ENCODE measurements around the gene GPR108.
"Not testable (repeated sequence)": the region's sequence is repeated elsewhere in the genome, so short reads cannot be mapped to it uniquely, and the experiment has no call there.

The GPR108 gene

DNA sequence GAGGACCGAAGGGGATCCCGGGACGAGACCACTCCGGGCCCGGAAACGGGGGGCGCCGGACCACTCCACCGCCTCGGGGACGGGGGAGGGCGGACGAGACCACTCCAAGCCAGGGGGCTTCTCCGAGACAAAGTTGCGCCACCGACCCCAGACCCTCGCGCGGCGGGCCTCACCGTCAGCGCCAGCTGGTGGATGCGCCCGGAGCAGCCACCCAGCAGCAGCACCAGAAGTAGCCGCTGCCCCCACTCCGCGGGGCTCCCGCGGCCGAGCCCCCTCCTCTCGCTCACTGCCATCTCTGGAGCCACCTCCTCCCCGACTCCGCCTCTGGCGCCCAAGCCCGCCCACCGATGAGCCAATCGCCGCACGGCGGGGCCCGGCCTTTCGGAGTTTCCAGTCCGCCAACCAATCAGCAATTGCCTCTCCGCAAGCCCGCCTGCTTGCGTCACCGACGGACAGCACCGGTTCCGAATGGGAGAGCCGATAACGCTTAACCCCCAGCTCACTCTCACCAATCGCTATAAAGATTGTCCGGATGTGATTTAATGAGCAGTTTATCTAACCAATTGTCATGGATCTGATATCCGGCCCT lies at the start of gene GPR108:
Gene GPR108 (minus strand): TSS at position 297 of the 589 bp plus-strand sequence. CDS start 4 bp downstream, at position 293.
- peak; percentile 97 for DNase-seq (ENCODE audit: low spot score)

DNA sequence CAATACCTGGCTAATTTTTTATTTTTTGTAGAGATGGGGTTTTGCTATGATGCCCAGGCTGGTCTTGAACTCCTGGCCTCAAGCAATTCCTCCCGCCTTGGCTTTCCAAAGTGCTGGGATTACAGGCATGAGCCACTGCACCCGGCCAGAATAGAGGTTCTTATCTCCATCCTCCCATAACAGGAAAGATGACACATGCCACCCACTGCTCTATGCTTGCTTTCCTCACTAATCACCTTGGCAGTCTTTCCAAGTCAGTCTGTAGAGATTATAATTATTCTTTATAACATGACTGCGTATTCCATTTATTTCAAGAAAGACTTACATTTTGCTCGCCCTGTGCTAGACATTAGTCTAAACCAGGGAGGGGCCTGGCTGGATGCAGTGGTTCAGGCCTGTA lies 41.8 kb upstream of the GPR108 start:
- no peak for DNase-seq (ENCODE audit: low spot score)

DNA sequence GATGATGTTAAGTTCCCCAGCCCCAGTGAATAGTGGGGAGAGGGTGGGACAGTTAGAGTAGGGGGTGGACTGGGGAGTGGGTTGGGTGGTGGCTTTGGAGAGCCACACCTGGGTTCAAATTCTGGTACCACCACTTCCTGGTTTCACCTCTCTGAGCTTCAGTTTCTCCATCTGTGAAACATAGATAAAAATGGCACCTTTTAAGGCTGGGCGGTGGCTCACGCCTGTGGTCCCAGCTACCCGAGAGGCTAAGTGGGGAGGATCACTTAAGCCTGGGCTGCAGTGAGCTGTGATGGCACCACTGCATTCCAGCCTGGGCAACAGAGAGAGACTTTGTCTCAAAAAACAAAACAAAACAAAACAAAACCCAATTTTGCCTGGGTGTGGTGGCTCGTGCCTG lies 41.0 kb upstream of the GPR108 start:
- DNase-seq (ENCODE audit: low spot score), result no peak

DNA sequence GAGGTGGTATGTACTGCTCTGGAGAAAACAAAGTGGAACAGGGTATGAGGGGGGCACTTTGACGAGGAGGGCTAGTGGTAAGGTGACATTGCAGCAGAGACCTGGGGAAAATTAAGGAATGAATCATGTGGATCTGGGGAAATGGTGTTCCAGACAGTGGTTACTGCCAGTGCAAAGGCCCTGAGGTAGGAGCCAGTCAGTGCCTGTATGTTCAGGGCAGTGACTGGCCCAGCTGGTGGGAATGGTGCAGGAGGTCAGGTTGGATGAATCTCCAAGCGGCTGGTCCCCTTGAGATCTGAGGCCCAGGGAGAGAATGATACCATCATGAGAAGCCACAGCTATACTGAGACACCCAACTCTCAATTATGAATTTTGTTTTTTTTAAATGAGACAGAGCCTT lies 40.1 kb upstream of the GPR108 start:
- no peak for DNase-seq (ENCODE audit: low spot score)

DNA sequence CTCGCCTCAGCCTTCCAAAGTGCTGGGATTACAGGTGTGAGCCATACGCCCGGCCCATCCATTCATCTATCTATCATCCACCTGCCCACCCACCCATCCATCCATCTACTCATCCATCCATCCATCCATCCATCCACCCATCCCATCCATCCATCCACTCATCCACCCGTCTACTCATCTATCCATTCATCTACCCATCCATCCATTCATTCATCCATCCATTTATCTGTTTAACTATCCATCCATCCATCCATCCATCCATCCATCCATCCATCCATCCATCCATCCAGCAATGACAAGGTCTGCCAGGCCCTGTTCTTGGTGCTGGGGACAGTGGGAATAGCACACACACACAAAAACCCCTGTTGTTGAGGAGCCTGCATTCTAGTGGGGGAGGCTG lies 39.6 kb upstream of the GPR108 start:
- no peak for DNase-seq (ENCODE audit: low spot score)

DNA sequence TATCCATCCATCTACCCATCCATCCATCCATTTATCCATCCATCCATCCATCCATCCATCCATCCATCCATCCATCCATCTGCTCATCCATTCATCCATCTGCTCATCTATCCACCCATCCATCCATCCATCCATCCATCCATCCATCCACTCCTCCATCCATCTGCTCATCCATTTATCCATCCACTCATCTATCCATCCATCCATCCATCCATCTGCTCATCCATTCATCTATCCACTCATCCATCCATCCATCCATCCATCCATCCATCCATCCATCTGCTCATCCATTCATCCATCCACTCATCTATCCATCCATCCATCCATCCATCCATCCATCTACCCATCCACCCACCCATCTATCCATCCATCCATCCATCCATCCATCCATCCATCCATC lies 38.7 kb upstream of the GPR108 start:
- not testable (repeated sequence) for DNase-seq (ENCODE audit: low spot score)

DNA sequence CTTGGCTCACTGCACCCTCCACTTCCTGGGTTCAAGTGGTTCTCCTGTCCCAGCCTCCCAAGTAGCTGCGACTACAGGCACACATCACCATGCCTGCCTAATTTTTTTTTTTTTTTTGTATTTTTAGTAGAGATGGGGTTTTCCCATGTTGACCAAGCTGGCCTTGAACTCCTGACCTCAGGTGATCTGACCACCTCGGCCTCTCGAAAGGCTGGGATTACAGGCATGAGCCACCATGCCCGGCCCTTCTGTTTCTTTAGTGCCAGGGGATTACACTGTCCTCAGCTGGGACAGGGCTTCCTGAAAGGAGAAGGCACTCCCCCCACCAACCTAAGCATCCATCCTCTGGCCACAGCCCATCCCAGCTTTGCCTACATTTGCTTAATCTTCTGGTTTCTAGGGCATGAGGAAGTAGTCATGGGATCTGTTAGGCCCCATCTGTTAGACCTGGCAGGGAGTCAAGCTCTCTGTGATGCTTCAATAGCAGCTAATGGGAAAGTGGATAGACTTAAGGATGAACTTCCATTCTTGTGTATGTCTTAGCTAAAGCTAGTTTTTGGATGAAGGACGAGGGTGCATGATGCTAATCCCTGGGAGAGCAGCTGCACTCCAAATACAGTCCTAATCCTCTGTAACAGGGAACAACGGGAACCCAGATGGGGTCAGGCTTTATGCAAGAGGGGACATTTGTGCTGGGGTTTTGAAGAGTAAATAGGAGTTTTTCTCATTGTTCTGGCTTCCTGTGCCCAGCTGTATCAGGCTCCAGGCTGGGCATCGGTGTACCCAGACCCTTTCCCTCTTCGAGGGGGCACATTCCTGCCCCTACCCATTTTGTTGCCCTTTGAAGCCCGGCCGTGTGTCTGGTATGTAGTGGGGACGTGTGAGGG lies 37.7 kb upstream of the GPR108 start:
- no peak for DNase-seq (ENCODE audit: low spot score)

DNA sequence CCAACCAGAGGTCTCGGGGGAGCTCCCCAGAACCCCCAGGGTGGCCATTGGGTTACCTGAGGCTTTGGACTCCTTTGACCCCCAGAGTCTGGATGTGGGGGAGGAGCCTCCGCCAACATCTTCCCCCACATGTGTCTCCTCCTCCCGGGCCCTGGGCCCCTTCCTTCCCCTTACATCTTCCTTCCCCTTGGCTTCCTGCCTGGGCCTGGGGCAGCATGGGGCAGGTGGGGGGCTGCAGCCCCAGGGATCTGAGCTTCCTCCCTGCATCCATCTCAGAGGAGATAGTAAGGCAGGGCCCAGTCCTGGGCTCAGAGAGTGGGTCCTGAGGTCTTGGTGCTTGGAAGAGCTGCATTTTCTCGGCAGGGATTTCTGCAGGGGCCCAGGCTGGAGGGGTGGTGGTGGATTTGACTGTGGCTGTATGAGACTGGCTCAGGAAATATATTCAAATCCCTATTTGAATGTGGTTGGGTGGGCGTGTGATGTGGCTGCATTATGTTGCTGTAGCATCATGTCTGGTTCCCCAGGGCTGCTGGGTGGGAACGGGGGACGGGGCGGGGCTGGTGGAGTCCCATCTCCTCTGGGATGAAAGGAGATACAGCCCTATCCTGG lies 36.0 kb upstream of the GPR108 start:
- no peak for DNase-seq (ENCODE audit: low spot score)

DNA sequence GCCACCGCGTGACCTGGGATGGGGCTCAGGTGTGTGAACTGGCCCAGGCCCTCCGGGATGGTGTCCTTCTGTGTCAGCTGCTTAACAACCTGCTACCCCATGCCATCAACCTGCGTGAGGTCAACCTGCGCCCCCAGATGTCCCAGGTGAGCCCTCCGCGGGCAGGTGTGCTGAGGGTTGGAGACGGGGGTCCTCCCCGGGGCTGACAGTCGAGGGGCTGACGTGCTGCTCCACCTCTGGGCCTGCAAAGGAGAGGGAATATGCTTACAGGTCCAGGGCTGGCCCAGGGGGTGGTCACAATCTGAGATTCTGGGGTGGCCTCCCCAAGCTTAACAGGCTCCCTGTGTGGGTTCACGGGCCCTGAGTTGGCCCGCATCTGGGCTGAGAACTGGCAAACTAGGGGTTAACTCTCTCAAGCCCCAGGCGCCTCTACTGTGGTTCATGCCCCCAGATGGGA lies 35.5 kb upstream of the GPR108 start:
- no peak for DNase-seq (ENCODE audit: low spot score)

DNA sequence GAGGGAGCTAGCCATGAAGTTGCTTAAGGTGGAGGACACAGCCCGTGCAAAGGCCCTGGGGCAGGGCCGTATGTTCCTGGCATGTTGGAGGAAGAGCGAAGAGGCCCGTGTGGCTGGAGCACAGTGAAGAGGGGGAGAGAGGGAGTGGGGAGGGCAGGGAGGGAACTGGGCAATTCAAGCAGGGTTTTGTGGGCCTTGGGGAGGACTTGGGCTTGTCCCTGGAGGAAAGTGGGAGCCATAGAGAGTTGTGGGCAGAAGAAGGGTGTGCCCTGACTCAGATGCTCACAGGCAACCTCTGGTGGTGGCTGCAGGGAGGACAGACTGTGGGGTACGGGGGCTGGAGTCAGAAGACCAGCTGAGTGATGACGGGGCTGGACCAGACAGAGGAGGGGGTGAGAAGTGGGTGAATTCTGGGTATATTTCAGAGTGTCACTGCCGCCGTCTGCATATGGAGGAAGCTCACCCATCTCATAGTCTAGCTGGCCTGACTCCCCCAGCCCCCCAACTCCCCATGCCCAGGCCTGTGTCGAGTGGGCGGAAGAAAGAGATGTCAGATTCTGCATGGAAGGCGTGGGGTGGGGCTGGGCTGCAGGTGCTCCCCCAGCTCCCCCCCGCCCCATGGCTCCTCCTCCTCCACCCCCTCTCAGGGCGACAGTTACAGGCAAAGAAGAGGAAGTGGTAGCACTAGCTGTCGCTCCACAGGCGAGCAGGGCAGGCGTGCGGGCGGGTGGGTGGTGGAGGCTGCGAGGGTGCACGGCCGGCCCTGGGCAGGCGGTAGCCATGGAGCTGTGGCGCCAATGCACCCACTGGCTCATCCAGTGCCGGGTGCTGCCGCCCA lies 34.9 kb upstream of the GPR108 start, which contains the start of gene VAV1:
Gene VAV1 (plus strand): TSS at position 681 of the 838 bp plus-strand sequence. CDS start 100 bp downstream, at position 781.
- DNase-seq (ENCODE audit: low spot score), result no peak

DNA sequence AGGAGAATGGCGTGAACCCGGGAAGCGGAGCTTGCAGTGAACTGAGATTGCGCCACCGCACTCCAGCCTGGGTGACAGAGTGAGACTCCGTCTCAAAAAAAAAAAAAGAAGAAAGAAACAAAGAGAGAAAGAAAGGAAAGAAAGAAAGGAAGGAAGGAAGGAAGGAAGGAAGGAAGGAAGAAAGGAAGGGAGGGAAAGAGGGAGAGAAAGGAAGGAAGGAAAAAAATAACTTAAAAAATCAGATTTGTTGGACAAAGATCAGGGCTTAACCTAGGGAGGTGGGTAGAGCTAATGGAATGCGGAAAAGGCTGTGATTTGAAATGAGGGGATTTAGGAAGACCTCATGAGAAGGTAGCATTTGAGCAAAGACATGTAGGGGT lies 34.3 kb upstream of the GPR108 start:
- not testable (repeated sequence) for DNase-seq (ENCODE audit: low spot score)

DNA sequence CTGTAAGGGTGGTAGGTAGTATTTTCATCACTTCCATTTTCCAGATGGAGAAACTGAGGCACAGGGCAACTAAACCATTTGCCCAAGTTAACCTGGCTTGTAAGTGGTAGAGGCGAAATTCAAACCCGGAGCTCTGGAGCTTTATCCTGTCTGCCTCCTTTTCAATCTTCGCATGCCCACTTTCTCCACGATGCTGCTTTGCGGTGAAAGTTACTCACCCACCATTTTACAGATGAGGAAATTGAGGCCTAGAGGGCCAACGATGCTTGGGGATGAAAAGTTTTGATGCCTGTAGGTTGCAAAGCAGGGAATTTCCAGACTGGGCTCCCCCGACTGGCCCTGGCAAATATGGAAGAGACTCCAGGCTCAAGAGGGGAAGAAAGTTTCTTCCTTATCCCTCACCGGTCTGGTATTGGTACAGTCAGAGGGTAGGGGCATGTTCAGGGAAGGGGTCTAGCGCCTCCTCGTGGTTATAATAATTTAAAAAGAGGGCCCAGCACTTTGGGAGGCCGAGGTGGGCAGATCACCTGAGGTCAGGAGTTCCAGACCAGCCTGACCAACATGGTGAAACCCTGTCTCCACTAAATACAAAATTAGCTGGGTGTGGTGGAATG lies 31.7 kb upstream of the GPR108 start:
- DNase-seq (ENCODE audit: low spot score), result peak; percentile 75

DNA sequence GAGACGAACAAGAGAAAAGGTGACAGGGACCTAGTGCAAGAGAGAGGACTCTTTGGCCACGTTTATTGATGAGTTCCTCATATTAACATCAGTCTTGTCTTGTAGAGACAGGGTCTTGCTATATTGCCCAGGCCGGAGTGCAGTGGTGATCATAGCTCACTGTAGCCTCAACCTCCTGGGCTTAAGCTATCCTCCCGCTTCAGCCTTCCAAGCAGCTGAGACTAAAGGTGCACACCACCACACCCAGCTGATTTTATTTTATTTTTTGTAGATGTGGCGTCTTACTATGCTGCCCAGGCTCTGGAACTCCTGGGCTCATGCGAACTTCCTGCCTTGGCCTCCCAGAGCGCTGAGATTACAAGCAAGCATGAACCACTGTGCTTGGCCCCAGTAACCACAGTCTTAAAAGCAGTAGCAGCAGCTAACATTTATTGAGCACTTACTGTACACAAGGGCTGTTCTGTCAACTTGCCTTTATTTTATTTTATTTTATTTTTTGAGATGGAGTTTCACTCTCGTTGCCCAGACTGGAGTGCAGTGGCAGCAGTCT lies 30.9 kb upstream of the GPR108 start:
- DNase-seq (ENCODE audit: low spot score), result no peak

DNA sequence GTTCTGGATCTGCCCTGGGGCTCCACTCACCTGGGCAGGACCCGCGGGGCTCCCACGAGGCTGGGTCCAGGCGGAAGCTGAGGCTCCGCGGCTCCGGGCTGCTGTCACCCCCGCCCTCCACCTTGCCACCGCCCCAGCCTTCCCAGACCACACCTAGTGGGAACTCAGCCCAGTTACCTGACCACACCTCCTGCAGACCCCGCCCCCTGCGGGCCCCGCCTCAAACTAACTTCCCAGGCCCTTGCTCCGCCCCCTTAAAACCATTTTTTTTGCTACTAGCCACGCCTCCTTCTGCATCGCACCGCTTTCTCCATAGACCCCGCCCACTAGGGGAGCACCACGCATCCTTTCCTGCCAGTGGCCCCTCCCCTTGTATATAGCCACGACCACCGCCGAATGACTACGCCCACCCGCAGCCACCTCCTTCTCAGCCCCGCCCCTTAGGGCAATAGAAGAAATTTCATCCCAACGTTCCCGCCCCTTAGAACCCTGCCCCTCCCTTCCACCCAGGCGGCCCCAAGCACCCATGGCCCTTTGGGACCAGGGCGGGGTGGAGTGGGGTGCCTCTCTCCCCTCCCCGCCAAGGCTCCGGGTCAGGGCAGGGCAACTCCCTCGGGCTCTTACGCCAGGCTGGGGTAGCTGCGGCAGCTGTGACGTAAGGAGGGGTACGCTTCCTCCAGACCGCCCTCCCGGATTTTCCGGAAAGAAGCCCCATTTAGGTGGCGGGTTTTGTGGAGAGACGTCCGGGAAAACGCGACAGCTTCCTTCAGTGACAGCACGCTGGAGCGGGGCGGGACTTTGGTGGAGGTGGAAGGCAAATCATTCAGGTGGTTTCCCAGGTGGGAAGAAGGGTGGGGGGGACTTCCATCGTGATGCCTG lies 30.2 kb upstream of the GPR108 start, which contains the start of gene SH2D3A:
Gene SH2D3A (minus strand): TSS at position 79 of the 879 bp plus-strand sequence. CDS start 3,687 bp downstream, outside the sequence.
- peak; percentile 67 for DNase-seq (ENCODE audit: low spot score)

DNA sequence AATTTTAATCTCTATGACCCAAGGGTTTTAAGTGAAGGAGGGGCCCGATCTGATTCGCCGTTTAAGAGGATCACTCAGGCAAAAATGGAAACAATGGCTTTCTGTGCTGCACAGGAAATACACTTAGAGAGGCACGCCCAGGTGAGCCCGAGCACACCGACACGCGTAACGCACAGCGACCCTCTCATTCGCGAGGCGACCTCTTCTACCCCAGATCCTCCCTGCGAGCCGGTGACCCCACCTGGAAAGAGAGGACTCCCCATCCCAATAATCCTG lies 29.6 kb upstream of the GPR108 start:
- DNase-seq (ENCODE audit: low spot score), result no peak

DNA sequence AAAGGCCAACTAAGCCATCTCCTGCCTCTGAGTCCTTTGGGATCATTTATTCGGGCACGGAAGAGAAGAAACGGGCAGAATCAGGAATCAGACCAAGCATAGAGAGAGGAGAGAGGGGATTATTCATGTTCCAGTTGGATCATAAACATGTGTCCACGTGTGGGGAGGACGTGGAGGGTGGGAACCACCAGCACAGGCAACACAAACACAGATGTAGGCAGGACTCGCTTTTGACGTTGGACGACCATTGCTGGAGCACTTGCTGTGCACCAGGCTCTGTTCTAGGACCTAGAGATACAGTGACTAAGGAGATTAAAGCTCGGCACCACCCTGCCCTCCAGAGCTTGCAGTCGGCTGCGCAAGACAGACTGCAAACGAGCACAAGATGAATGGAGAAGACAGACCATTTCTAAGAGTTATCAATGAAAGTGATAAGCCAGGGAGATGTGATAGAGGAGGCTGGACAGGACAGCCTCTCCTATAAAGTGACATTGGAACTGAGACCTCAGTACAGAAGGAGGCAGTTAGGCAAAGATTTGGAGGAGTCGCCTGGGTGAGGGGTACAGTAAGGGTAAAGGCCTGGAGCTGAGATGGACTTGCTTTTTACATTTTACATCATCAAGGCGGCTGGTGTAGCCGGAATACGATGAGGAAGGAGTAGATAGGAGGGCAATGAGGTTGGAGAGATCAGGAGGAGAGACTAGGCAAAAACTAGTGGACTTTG lies 29.1 kb upstream of the GPR108 start:
- DNase-seq (ENCODE audit: low spot score), result no peak

DNA sequence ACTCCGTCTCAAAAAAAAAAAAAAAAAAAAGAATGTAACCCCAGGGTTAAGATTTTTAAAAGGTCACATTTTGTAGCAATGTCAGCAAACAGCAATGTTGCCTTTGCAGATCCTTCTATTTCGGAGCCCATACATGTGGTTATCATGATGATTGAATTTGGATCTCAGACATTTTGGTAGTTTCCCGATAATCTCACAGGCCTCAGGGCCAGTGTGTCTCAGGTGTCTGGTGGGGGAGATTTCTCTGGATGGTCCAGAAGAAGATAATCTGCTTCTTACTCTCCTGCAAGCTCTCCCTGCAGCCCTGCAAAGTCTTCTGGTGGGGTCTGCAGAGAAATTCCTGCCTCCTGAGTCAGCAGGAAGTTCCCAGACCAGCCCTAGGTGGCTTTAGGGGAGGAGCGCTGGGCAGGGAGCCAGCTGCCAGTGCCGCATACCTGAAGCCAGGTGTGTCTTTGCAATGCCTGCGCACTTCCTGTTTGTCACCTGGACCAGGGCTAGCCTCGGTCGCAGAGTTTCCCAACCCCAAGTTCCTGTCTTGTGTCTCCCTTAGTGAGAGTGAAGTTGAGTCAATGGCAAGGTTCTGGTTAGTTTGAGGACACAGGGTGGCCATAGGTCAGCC lies 28.5 kb upstream of the GPR108 start:
- no peak for DNase-seq (ENCODE audit: low spot score)

DNA sequence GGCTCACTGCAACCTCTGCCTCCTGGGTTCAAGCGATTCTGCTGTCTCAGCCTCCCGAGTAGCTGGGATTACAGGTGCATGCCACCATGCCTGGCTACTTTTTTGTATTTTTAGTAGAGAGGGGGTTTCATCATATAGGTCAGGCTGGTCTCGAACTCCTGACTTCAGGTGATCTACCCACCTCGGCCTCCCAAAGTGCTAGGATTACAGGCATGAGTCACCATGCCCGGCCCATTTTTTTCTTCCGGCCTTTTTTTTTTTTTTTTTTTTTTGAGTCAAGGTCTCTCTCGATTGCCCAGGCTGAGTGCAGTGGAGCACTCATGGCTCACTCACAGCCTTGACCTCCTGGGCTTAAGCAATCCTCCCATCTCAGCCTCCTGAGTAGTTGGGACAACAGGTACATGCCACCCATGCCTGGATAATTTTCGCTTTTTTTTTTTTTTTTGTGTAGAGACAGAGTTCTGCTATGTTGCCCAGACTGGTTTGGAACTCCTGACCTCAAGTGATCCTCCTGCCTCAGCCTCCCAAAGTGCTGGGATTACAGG lies 24.9 kb upstream of the GPR108 start:
- DNase-seq (ENCODE audit: low spot score), result not testable (repeated sequence)

All from HuH-7 (cell line).